ENCODE results near the gene FRYL. TPM values are rescaled to one million over a fixed set of nuclear protein-coding genes. Genes with fewer than 3 reads are reported as not detected.

The FRYL gene
- total and polyA plus RNA-seq, 2 experiments from 2014 or later = 15.7 to 82.3 TPM

DNA sequence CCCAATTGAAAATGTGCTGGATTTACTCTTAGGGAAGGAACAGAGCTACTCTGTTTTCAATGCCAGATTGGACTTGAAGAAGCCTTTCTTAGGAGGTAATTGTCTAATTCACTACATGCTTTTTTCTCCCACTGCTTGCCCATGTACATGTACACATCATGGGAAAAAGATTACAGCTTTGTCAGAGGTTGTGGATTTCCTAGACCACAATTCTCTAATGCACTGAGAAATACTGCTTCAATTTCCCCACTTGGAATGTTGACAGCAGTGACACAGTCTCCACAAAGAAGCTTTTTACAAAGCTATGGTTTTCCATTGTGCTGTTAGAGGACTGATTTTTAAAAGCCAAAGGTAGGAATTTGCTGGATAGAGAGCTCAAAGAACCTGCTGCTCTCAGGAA, 270.5 kb downstream of the FRYL start:
- no peak for TF ChIP-seq EZH2 (IDR thresholded peaks at IDR 0.05; ENCODE audit: borderline replicate concordance)
- TF ChIP-seq, protein P1, sequence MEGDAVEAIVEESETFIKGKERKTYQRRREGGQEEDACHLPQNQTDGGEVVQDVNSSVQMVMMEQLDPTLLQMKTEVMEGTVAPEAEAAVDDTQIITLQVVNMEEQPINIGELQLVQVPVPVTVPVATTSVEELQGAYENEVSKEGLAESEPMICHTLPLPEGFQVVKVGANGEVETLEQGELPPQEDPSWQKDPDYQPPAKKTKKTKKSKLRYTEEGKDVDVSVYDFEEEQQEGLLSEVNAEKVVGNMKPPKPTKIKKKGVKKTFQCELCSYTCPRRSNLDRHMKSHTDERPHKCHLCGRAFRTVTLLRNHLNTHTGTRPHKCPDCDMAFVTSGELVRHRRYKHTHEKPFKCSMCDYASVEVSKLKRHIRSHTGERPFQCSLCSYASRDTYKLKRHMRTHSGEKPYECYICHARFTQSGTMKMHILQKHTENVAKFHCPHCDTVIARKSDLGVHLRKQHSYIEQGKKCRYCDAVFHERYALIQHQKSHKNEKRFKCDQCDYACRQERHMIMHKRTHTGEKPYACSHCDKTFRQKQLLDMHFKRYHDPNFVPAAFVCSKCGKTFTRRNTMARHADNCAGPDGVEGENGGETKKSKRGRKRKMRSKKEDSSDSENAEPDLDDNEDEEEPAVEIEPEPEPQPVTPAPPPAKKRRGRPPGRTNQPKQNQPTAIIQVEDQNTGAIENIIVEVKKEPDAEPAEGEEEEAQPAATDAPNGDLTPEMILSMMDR (IDR thresholded peaks at IDR 0.05; ENCODE audit: poor library complexity) = no peak
- no peak for TF ChIP-seq EZH2phosphoT487 (IDR thresholded peaks at IDR 0.05; ENCODE audit: low read depth, severe bottlenecking, unreplicated experiment)
- no peak overlapping the region for H3K4me2 ChIP-seq
- no peaks in the 10 kb centered on the region for H3K9me2 ChIP-seq (replicated peaks; ENCODE audit: insufficient read depth)
- H2AFZ ChIP-seq = no peak overlapping the region
- DNase-seq (ENCODE audit: low spot score) = no peak
- no peaks in the 10 kb centered on the region for H3K27me3 ChIP-seq
- no peaks in the 10 kb centered on the region for H3K9me3 ChIP-seq (ENCODE audit: low read depth)
- H3K79me2 ChIP-seq = no peaks in the 10 kb centered on the region
- H3K36me3 ChIP-seq (replicated peaks; ENCODE audit: insufficient read depth, low read depth) = peaks cover 5% of the 10 kb centered on the region
- H3K4me3 ChIP-seq = no peak overlapping the region
- H3K27ac ChIP-seq = no peak overlapping the region
- no peaks in the 10 kb centered on the region for H4K20me1 ChIP-seq (ENCODE audit: insufficient read depth, poor library complexity, severe bottlenecking)
- H3K4me1 ChIP-seq (ENCODE audit: insufficient read depth) = no peaks in the 10 kb centered on the region

DNA sequence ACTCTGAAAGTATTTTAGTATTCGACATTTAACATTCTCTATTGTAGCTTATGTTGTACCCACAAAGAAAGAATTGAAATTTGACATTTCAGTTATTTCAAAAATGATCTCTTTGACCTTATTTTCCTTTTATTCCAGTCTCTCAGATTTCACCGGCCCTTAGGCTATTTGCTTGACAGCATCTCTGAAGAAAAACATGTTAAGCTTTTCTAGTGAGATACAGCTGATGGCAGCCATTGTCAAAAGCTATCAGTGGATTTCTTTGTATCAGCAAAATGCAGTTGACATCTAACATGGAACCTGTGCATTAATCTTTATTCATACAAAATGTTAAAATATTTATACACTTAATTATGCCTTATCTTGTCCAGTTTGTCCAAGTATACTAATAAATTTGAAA, 273.4 kb downstream of the FRYL start:
- Histone ChIP-seq H3K4me1 (ENCODE audit: insufficient read depth) (peaks cover 4% of the 10 kb centered on the region), H2AFZ (no peak overlapping the region), H3K27me3 (no peaks in the 10 kb centered on the region), H3K36me3 (replicated peaks; ENCODE audit: insufficient read depth, low read depth) (no peaks in the 10 kb centered on the region), H3K9me2 (replicated peaks; ENCODE audit: insufficient read depth) (no peaks in the 10 kb centered on the region), H3K79me2 (no peaks in the 10 kb centered on the region), H3K27ac (no peak overlapping the region), H4K20me1 (ENCODE audit: insufficient read depth, poor library complexity, severe bottlenecking) (no peaks in the 10 kb centered on the region), H3K9me3 (ENCODE audit: low read depth) (no peaks in the 10 kb centered on the region), H3K4me3 (no peak overlapping the region), H3K4me2 (no peak overlapping the region)
- WGBS (ENCODE audit: low lambda C conversion rate, missing lambda C conversion rate) = 91% methylated on average over 2 of the region's 2 CpGs
- no peak for DNase-seq (ENCODE audit: low spot score)
- TF ChIP-seq EZH2 (IDR thresholded peaks at IDR 0.05; ENCODE audit: borderline replicate concordance) (no peak), EZH2phosphoT487 (IDR thresholded peaks at IDR 0.05; ENCODE audit: low read depth, severe bottlenecking, unreplicated experiment) (no peak)
- TF ChIP-seq, protein P1 (IDR thresholded peaks at IDR 0.05; ENCODE audit: poor library complexity) = no peak

DNA sequence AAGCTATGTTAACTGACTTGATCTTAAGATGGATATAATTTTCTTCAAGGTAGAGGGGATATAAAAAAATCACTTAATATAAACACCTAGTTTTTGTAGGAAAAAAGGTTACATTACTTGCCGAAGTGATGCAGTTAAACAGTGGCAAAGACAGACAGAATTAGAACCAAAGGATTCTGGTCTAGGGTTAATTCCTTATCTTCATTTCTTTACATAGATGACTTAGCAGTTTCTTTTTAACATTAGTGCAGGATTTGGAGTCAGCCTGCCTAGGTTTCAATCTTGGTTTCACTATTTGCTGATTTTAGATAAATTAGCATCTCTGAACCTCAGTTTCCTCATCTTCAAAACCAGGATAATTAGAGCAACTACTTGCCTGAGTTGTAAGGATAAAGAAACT, 275.7 kb downstream of the FRYL start:
- no peak for DNase-seq (ENCODE audit: low spot score)
- Histone ChIP-seq H2AFZ (no peak overlapping the region), H3K4me3 (no peak overlapping the region), H3K79me2 (no peaks in the 10 kb centered on the region), H3K36me3 (replicated peaks; ENCODE audit: insufficient read depth, low read depth) (no peaks in the 10 kb centered on the region), H3K9me3 (ENCODE audit: low read depth) (no peaks in the 10 kb centered on the region), H3K9me2 (replicated peaks; ENCODE audit: insufficient read depth) (no peaks in the 10 kb centered on the region), H3K27me3 (no peaks in the 10 kb centered on the region), H3K4me2 (no peak overlapping the region), H3K27ac (no peak overlapping the region), H4K20me1 (ENCODE audit: insufficient read depth, poor library complexity, severe bottlenecking) (no peaks in the 10 kb centered on the region), H3K4me1 (ENCODE audit: insufficient read depth) (peaks cover 4% of the 10 kb centered on the region)
- TF ChIP-seq EZH2phosphoT487 (IDR thresholded peaks at IDR 0.05; ENCODE audit: low read depth, severe bottlenecking, unreplicated experiment) = no peak
- TF ChIP-seq EZH2 (IDR thresholded peaks at IDR 0.05; ENCODE audit: borderline replicate concordance) = no peak
- TF ChIP-seq, protein P1 (IDR thresholded peaks at IDR 0.05; ENCODE audit: poor library complexity) = no peak
- 34% methylated on average over 1 of the region's 1 CpG for WGBS (ENCODE audit: low lambda C conversion rate, missing lambda C conversion rate)

DNA sequence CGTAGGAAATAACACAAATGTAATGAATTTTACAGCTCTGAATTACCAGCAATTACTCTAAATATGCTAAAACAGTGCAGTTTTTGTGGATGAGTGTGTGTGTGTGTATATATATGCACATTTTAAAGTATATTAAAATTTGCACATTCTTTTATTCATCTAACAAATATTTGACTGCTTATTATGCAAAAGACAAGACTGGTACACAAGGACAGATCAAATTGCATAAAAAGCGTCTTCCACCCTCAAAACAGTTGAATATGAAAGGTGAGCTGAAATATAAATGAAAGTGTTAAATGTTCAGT, 276.1 kb downstream of the FRYL start:
- no peaks in the 10 kb centered on the region for H4K20me1 ChIP-seq (ENCODE audit: insufficient read depth, poor library complexity, severe bottlenecking)
- H3K4me3 ChIP-seq = no peak overlapping the region
- no peak for TF ChIP-seq EZH2 (IDR thresholded peaks at IDR 0.05; ENCODE audit: borderline replicate concordance)
- TF ChIP-seq EZH2phosphoT487 (IDR thresholded peaks at IDR 0.05; ENCODE audit: low read depth, severe bottlenecking, unreplicated experiment) = no peak
- TF ChIP-seq, protein P1 (IDR thresholded peaks at IDR 0.05; ENCODE audit: poor library complexity) = no peak
- no peak for DNase-seq (ENCODE audit: low spot score)
- peaks cover 4% of the 10 kb centered on the region for H3K4me1 ChIP-seq (ENCODE audit: insufficient read depth)
- H3K79me2 ChIP-seq = no peaks in the 10 kb centered on the region
- no peak overlapping the region for H3K4me2 ChIP-seq
- H3K9me2 ChIP-seq (replicated peaks; ENCODE audit: insufficient read depth) = no peaks in the 10 kb centered on the region
- no peaks in the 10 kb centered on the region for H3K9me3 ChIP-seq (ENCODE audit: low read depth)
- no peaks in the 10 kb centered on the region for H3K27me3 ChIP-seq
- 77% methylated on average over 2 of the region's 2 CpGs for WGBS (ENCODE audit: low lambda C conversion rate, missing lambda C conversion rate)
- H3K36me3 ChIP-seq (replicated peaks; ENCODE audit: insufficient read depth, low read depth) = no peaks in the 10 kb centered on the region
- H2AFZ ChIP-seq = no peak overlapping the region
- H3K27ac ChIP-seq = no peak overlapping the region

Data from hepatocyte (in vitro differentiated cells).